GM19467 (cell line): Measurements from ENCODE around the gene C6orf132.

Source experiments
- ATAC-seq: cut with Tn5 transposase; IDR thresholded peaks from one replicate; pipeline ENCODE4 v1.9.1; 2021; ENCODE audit warnings: mild to moderate bottlenecking, moderate library complexity; ENCODE audit not compliant: unreplicated experiment

C6orf132 gene

GRCh38 chr6:42137194-42137753 lies 5.1 kb downstream of the C6orf132 start:
- no peak for ATAC-seq

DNA sequence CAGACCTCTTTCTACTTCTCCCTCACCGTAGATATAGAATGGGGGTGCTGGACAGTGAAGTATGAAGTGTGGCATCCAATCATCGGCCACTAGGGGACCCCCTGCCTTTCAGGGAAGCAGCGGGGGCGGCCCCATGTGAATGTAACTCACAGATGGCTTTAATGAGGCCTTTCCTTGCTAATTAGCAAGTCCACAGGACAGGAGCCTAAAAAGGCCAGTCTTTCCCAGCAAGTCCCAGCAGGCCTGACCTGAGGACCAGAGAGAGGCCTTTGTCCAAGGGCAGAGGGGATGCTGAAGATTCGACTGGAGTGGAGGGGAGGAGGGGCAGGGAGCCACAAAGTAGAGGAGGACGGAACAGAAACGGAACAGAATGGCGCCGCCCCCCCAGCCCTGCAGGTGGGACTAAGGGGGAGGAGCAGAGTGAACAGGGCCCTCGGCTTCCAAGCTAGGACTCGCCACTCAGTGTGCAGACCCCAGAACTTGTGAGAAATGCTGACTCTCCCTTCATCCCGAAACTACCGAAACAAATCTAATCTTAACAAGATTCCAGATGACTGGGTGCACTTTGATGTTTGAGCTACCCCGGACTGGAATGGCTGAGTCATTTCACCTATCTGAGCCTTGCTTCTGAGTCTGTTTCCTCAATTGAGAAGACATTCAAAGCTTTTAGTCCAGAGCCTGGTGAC lies 5.8 kb downstream of the C6orf132 start:
- ATAC-seq, result no peak

DNA sequence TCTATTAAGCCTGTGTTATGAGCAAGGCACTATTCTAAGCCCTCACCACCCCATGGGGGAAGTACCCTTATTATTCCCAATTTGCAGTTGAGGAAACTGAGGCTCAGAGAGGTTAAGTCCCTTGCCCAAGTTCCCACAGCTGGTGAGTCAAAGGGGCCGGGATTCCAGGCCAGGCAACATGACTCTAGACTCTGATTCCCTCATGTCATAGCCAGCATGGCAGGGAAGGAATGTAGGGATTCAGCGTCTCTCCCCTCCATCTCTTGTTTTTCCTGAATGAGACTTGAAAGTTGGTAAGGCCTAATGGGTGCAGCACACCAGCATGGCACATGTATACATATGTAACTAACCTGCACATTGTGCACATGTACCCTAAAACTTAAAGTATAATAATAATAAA lies 6.7 kb downstream of the C6orf132 start:
- no peak for ATAC-seq

DNA sequence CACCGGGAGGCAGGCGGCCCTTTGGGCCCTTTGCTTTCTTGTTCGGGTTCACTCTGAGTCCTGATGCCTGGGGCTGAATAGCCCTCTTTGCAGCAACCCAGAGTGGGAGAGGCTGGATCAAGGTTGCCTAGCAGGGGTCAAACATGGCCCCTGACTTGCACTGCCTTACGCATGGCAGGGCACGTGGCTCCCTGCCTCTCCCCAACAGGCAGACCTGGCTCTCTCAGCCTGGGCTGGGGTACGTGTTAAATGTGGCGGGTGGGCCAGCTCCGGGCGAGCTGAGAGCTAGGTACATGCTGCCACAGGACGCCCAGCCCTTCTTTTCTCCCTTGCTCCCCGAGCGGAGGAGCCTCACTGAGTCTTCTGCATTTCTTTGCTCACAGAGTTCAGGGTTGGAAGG lies 7.3 kb downstream of the C6orf132 start:
- no peak for ATAC-seq

DNA sequence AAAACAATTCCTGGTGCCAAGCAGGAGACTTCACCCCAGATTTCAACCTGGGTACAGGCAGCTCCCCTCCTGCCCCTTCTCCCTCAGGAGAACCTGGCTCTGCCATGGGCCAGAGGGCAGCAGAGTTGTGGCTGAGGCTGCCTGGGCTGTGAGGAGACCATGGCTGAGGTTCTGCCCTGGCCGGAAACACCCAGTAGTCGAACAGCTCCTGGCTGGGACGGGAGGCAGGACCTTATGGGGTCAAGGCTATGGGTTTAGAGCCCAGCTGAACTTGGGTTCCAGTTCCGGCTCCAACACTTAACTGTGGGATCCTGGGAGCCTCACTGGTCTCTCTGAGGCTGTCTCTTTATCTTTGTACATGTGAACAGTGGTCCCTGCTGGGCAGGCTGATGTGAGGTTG lies 8.5 kb downstream of the C6orf132 start:
- ATAC-seq, result no peak

GRCh38 chr6:42131531-42131930 lies 10.9 kb downstream of the C6orf132 start:
- no peak for ATAC-seq

GRCh38 chr6:42129360-42129676 lies 13.1 kb downstream of the C6orf132 start:
- ATAC-seq, result no peak

- ATAC-seq, result no peak
Observed at GRCh38 chr6:42128460-42129359, 13.7 kb downstream of the C6orf132 start.

- no peak for ATAC-seq
Observed at GRCh38 chr6:42125663-42126062, 16.8 kb downstream of the C6orf132 start.

DNA sequence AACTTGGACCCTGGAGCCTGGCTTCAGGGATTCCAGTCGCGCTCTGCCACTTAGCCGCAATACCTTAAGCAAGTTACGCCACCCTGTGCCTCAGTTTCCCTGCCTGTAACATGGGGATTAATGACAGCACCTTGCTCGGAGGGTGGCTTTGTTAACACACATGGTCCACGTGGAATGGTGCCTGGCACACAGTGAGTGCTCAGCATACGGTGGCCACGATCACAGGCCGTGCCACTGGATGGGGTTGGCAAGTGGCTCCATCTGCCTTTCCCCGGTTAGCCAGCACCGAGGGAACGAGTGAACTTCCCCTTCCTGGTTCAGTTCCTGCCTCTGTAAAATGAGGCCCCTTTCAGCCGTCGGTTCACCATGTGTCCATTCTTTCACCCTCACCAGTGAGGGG lies 17.2 kb downstream of the C6orf132 start:
- no peak for ATAC-seq

GRCh38 chr6:42124223-42124836 lies 18.1 kb downstream of the C6orf132 start:
- ATAC-seq, result no peak

- ATAC-seq, result no peak
Observed at GRCh38 chr6:42123379-42124103, 18.9 kb downstream of the C6orf132 start.

DNA sequence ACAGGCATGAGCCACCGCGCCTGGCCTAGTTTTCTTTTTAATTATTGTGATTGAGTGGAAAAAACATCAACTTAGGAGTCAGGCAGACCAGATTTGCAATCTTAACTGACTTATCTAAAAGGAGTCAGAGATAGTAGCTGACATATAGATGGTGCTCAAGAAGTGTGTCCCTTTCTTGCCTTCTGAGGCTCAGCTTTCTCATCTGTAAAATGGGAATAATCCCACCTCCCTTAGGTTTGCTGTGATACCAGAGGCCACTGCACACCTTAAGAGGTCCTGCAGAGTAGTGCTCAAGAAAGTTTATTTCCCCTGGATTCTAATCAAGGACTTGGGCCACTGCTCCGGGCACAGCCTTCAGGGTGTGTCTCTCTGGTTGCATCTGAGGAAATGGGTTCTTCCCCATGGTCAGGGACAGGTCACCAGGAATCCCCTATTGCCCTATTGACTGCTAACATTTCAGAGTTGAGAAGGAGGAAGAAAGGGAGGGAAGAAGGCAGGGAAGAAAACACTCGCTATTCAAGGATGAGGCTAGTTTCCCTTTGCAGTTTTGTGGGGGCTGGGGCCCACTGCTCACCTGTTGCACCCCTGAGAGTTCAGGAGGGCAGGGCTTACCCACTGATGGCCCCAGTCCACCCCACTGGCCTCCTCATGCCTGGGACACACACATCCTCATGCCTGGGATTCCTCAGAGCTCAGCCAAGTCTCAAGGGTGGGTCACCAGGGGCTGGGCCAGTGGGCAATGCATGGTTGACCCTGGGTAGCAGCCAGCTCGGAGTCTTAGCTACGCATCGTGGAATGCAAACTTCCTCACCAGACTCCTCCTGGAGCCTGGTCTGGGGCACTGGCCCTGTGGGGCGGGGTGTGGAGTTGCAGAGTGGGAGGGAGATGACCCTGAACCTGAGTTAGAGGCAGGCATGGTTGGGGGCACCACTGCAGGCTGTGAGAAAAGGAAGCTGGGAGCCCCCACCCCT lies 21.2 kb downstream of the C6orf132 start:
- no peak for ATAC-seq

DNA sequence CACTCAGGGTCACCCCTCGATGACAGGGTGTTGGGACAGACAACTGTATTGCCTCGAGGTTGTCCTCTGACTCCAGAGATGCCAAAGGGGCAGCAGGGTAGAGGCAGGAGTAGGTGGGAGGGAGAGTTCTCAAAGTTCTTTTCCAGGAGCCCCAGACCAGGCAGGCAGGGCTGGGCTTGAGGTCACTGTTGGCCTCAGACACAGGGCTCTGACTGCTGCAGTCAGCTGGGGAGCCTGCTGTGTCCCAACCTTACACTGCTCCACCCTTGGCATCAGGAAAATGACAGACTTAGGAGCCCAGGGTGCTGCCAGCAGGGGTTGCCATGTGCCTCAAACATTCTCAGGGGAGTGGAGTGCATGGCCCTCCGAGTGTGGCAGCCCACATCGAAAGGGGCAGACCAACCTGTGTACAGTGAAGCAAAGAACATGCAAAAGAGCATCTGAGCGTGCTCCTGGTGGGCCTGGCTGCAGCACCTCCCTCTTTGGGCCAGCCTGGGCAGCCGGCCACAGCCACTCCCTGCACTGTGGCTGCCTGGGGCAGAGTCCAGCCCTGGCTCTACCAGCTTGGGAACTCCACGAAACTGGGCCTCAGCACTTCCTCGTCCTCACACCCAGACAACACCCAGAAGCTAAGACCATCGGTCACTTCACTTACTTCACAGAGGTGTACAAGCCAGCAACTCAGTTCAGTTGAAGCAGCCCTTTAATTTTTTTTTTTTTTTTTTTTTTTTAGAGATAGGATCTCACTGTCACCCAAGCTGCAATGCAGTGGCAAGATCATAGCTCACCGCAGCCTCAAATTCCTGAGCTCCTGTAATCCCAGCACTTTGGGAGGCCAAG lies 24.0 kb downstream of the C6orf132 start:
- ATAC-seq, result no peak

DNA sequence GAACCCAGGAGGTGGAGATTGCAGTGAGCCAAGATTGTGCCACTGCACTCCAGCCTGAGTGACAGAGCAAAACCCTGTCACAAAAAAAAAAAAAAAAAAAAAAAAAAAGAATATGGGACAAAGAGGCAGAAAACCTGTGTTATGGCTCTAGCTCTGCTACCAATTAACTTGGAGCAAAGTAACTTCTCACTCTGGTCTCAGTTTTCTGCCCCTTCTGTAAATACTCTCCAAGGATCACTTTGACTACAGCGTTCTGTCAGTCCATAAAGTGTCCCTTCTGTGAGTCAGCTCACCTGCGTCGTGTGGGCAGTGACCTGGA lies 24.6 kb downstream of the C6orf132 start:
- no peak for ATAC-seq

- no peak for ATAC-seq
Observed at GRCh38 chr6:42113936-42114636, 28.3 kb downstream of the C6orf132 start.

- no peak for ATAC-seq
Observed at GRCh38 chr6:42112351-42112750, 30.1 kb downstream of the C6orf132 start.

DNA sequence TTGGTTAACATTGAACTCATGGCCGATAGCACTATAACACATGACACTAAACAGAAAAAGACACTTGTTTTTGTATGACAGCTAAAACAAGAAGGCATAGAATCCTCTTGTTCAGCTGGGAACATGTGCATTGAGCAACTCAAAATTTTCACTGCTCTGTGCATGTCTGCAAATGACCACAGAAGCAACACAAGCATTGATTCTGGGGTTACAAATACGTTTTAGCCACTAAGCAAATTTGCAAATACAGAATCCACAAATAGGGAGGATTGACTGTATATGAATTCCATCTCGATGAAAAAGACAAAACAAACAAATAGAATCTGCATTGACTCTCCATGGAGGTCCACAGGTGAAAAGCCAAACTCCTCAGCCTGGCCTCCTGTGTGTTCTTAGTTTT lies 31.7 kb downstream of the C6orf132 start:
- ATAC-seq, result no peak

DNA sequence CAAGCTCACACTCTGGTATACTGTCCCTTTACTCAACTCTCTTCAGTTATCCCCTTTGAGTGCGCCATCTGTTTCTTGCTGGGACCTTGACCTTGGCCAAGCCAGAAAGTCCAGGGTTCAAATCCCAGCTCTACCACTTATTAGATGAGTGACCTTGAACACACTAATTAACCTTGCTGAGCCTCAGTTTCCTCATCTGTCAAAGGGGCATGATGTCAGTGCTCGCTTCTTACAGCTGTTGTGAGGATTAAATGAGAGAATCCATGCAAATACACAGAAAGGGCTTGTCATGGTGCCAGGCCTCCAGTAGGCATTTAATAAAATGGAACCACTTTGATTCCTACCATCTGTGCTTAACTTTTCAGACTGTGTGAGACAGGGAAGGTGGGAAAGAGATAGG lies 34.3 kb downstream of the C6orf132 start:
- ATAC-seq, result no peak
